Measurements from ENCODE around the gene AMH.

DNA sequence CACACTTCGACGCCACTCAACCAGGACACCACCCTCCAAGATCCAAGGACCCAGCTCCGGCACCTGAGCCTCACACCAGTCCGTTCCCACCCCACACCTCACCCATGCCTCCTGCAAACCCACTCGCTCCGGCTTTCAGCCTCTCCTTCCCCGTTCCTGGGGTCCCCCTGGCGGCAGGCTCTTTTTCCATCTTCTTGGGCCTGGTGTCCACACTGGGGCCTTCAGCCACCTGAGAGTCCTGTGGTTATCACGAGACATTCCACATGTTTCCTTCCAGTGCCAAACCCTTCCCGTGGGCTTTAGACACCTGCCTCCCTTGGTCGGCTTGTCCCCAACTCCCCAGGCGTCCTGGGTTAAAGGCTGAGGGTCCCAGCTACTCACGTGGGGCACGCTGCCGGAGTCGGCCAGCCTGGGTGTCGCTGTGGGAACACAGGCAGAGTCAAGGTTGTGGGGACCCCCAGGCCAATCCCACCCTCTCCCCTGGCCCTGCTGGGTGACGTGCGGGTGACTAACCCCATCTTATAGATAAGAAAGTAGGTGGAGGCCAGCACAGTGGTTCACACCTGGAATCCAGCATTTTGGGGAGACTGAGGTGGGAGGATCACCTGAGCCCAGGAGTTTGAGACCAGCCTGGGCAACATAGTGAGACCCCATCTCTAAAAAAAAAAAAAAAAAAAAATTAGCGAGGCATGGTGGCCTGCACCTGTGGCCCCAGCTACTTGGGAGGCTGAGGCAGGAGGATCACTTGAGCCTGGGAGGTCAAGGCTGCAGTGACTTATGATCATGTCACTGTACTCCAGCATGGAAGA is 5.1 kb downstream of the AMH start:
- TF ChIP-seq, protein P1, sequence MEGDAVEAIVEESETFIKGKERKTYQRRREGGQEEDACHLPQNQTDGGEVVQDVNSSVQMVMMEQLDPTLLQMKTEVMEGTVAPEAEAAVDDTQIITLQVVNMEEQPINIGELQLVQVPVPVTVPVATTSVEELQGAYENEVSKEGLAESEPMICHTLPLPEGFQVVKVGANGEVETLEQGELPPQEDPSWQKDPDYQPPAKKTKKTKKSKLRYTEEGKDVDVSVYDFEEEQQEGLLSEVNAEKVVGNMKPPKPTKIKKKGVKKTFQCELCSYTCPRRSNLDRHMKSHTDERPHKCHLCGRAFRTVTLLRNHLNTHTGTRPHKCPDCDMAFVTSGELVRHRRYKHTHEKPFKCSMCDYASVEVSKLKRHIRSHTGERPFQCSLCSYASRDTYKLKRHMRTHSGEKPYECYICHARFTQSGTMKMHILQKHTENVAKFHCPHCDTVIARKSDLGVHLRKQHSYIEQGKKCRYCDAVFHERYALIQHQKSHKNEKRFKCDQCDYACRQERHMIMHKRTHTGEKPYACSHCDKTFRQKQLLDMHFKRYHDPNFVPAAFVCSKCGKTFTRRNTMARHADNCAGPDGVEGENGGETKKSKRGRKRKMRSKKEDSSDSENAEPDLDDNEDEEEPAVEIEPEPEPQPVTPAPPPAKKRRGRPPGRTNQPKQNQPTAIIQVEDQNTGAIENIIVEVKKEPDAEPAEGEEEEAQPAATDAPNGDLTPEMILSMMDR (IDR thresholded peaks at IDR 0.05), result no peak
- TF ChIP-seq POLR2A (IDR thresholded peaks at IDR 0.05) (no peak), EP300 (IDR thresholded peaks at IDR 0.05) (no peak)

Data from ovary (tissue), 3 donors.